Measurements from ENCODE around the gene COMT.

DNA sequence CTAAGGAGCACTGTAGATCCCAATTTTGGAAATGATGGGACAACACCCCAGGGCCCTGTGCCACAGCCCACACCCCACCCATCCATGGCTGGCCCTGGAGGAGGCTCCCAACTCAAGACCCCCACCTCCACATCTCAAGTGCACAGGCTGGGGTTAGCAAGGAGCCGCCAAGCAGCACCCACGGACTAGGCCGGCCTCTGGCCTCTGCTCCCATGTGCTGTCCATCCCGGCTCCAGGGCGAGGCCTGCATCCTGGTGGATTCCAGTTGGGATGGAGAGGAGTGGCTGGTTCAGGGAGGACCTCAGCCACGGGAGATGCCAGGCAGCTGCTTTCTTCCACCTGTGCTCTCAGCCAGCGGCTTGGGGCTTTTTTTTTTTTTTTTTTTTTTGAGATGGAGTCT lies 43.4 kb upstream of the COMT start:
- no peak for TF ChIP-seq POLR2A (IDR thresholded peaks at IDR 0.05)
- TF ChIP-seq, protein P1, sequence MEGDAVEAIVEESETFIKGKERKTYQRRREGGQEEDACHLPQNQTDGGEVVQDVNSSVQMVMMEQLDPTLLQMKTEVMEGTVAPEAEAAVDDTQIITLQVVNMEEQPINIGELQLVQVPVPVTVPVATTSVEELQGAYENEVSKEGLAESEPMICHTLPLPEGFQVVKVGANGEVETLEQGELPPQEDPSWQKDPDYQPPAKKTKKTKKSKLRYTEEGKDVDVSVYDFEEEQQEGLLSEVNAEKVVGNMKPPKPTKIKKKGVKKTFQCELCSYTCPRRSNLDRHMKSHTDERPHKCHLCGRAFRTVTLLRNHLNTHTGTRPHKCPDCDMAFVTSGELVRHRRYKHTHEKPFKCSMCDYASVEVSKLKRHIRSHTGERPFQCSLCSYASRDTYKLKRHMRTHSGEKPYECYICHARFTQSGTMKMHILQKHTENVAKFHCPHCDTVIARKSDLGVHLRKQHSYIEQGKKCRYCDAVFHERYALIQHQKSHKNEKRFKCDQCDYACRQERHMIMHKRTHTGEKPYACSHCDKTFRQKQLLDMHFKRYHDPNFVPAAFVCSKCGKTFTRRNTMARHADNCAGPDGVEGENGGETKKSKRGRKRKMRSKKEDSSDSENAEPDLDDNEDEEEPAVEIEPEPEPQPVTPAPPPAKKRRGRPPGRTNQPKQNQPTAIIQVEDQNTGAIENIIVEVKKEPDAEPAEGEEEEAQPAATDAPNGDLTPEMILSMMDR (IDR thresholded peaks at IDR 0.05 in 8 of 11, conservative IDR thresholded peaks at IDR 0.05 in 3 of 11) = no peak
